HG02642 (cell line): ENCODE measurements around the gene COG7.
"Not testable (repeated sequence)": the region's sequence is repeated elsewhere in the genome, so short reads cannot be mapped to it uniquely, and the experiment has no call there.

Experiments
- ATAC-seq: cut with Tn5 transposase; IDR thresholded peaks from one replicate; pipeline ENCODE4 v1.9.1; 2021; ENCODE audit warnings: mild to moderate bottlenecking; ENCODE audit not compliant: unreplicated experiment, poor library complexity

The COG7 gene

GRCh38 chr16:23389201-23389600 lies 63.8 kb downstream of the COG7 start:
- ATAC-seq = no peak

GRCh38 chr16:23388786-23389185 lies 64.2 kb downstream of the COG7 start:
- no peak for ATAC-seq

- ATAC-seq = no peak
These were observed 65.3 kb downstream of the COG7 start for GRCh38 chr16:23387666-23388065.

- no peak for ATAC-seq
These were observed 67.5 kb downstream of the COG7 start for GRCh38 chr16:23385441-23385840.

GRCh38 chr16:23384878-23385277 lies 68.1 kb downstream of the COG7 start:
- ATAC-seq = no peak

- no peak for ATAC-seq
These were observed 69.1 kb downstream of the COG7 start for GRCh38 chr16:23383881-23384280.

GRCh38 chr16:23382279-23382678 lies 70.7 kb downstream of the COG7 start:
- no peak for ATAC-seq

- ATAC-seq = not testable (repeated sequence)
These were observed 71.3 kb downstream of the COG7 start for GRCh38 chr16:23381702-23382101.

GRCh38 chr16:23380501-23380951 lies 72.5 kb downstream of the COG7 start:
- no peak for ATAC-seq

GRCh38 chr16:23379707-23380106 lies 73.3 kb downstream of the COG7 start:
- no peak for ATAC-seq

- ATAC-seq = no peak
These were observed 74.1 kb downstream of the COG7 start for GRCh38 chr16:23378921-23379320.

GRCh38 chr16:23378256-23378655 lies 74.7 kb downstream of the COG7 start:
- ATAC-seq = no peak

- ATAC-seq = no peak
These were observed 75.7 kb downstream of the COG7 start for GRCh38 chr16:23377071-23377931.

GRCh38 chr16:23375643-23376042 lies 77.3 kb downstream of the COG7 start:
- ATAC-seq = no peak

- ATAC-seq = no peak
These were observed 78.1 kb downstream of the COG7 start for GRCh38 chr16:23374721-23375510.

- ATAC-seq = no peak
These were observed 79.4 kb downstream of the COG7 start for GRCh38 chr16:23373436-23374219.

- no peak for ATAC-seq
These were observed 81.6 kb downstream of the COG7 start for GRCh38 chr16:23371368-23371767.

- no peak for ATAC-seq
These were observed 83.6 kb downstream of the COG7 start for GRCh38 chr16:23369416-23369815.

- no peak for ATAC-seq
These were observed 84.5 kb downstream of the COG7 start for GRCh38 chr16:23368469-23368868.

GRCh38 chr16:23367988-23368387 lies 85.0 kb downstream of the COG7 start:
- ATAC-seq = no peak

GRCh38 chr16:23367564-23367963 lies 85.4 kb downstream of the COG7 start:
- ATAC-seq = no peak
